Measurements from ENCODE around the gene WDFY2.

GRCh38 chr13:51599444-51600176 is 15.3 kb downstream of the WDFY2 start:
- no peak for TF ChIP-seq EZH2 (IDR thresholded peaks at IDR 0.05)
- TF ChIP-seq POLR2AphosphoS5 (IDR thresholded peaks at IDR 0.05; ENCODE audit: borderline replicate concordance, low read depth, low read length), result no peak
